Neuronal stem cell (in vitro differentiated cells): Measurements from ENCODE around the gene PHACTR4.

Experiments
- DNase-seq: peaks from one replicate; pipeline ENCODE4 v3.0.0-alpha.2; 2013; ENCODE audit warnings: low spot score
- H2AFZ ChIP-seq: one replicate; pipeline ENCODE4 v1.6.1; 2013; ENCODE audit warnings: mild to moderate bottlenecking, low read length, inconsistent platforms
- H2AK5ac ChIP-seq: 2 replicates; pipeline ENCODE4 v1.6.1; 2013; ENCODE audit warnings: low read depth, mild to moderate bottlenecking, inconsistent platforms, low read length, moderate library complexity, mixed read lengths
- H2BK120ac ChIP-seq: 2 replicates; pipeline ENCODE4 v1.6.1; 2013; ENCODE audit warnings: low read depth, mild to moderate bottlenecking, inconsistent platforms, low read length, moderate library complexity, mixed read lengths
- H2BK12ac ChIP-seq: one replicate; pipeline ENCODE4 v1.6.1; 2013; ENCODE audit warnings: low read length, inconsistent platforms
- H2BK15ac ChIP-seq: 2 replicates; pipeline ENCODE4 v1.6.1; 2013; ENCODE audit warnings: mild to moderate bottlenecking, low read length, inconsistent platforms, mixed read lengths
- H2BK5ac ChIP-seq: one replicate; pipeline ENCODE4 v1.6.1; 2013; ENCODE audit warnings: inconsistent platforms, mild to moderate bottlenecking, low read length, moderate library complexity
- H3K14ac ChIP-seq: one replicate; pipeline ENCODE4 v1.6.1; 2013; ENCODE audit warnings: low read length, inconsistent platforms
- H3K18ac ChIP-seq: 2 replicates; pipeline ENCODE4 v1.6.1; 2013; ENCODE audit warnings: low read length, inconsistent platforms
- H3K23ac ChIP-seq: 2 replicates; pipeline ENCODE4 v1.6.1; 2013; ENCODE audit warnings: low read depth, mild to moderate bottlenecking, mixed read lengths, low read length, inconsistent platforms; ENCODE audit not compliant: poor library complexity
- H3K27ac ChIP-seq: replicated peaks from 3 replicates; pipeline ENCODE4 v1.5.1; 2013; ENCODE audit warnings: low read length, inconsistent platforms
- H3K27me3 ChIP-seq, 3 experiments: 2 replicates each; pipeline ENCODE4 v1.6.1; 2013; ENCODE audit warnings: low read length in 3 of 3, mild to moderate bottlenecking in 2 of 3, inconsistent platforms in 1 of 3, low read depth in 1 of 3, mixed read lengths in 1 of 3, moderate library complexity in 1 of 3; ENCODE audit not compliant: control insufficient read depth in 3 of 3, insufficient read depth in 3 of 3
- H3K36me3 ChIP-seq, 2 donors: replicated peaks in 1 of 2; 2 replicates each; pipeline ENCODE4 v1.6.1; 2013; ENCODE audit warnings: low read length in 2 of 2; ENCODE audit not compliant: control insufficient read depth in 2 of 2, insufficient read depth in 2 of 2
- H3K4ac ChIP-seq: 2 replicates; pipeline ENCODE4 v1.6.1; 2013; ENCODE audit warnings: inconsistent platforms, mild to moderate bottlenecking, low read length, moderate library complexity
- H3K4me1 ChIP-seq, 2 donors: 1 replicate in 1 of 2; 2 replicates in 1 of 2; pipeline ENCODE4 v1.6.1; 2013; ENCODE audit warnings: low read length in 2 of 2, low read depth in 1 of 2; ENCODE audit not compliant: control insufficient read depth in 2 of 2, insufficient read depth in 1 of 2
- H3K4me2 ChIP-seq: one replicate; pipeline ENCODE4 v1.6.1; 2013; ENCODE audit warnings: mild to moderate bottlenecking, low read length, inconsistent platforms; ENCODE audit not compliant: insufficient read depth, poor library complexity, severe bottlenecking
- H3K4me3 ChIP-seq, 2 donors: 2 replicates each; pipeline ENCODE4 v1.5.1; 2013; ENCODE audit warnings: low read length in 2 of 2, mild to moderate bottlenecking in 2 of 2, inconsistent platforms in 1 of 2, moderate library complexity in 1 of 2
- H3K79me1 ChIP-seq: one replicate; pipeline ENCODE4 v1.6.1; 2013; ENCODE audit warnings: low read depth, mild to moderate bottlenecking, inconsistent platforms, low read length, moderate library complexity
- H3K9ac ChIP-seq: one replicate; pipeline ENCODE4 v1.6.1; 2013; ENCODE audit warnings: mild to moderate bottlenecking, low read depth, low read length, inconsistent platforms; ENCODE audit not compliant: poor library complexity
- H3K9me3 ChIP-seq, 2 donors: replicated peaks in 1 of 2; 2 replicates each; pipeline versions ENCODE3 to v1.6.1; 2013; ENCODE audit warnings: low read length in 2 of 2, mild to moderate bottlenecking in 2 of 2, inconsistent platforms in 1 of 2, low read depth in 1 of 2, mixed read lengths in 1 of 2, moderate library complexity in 1 of 2; ENCODE audit not compliant: control insufficient read depth in 2 of 2, insufficient read depth in 1 of 2
- H4K8ac ChIP-seq: one replicate; pipeline ENCODE4 v1.6.1; 2013; ENCODE audit warnings: low read depth, mild to moderate bottlenecking, inconsistent platforms, low read length, moderate library complexity
- H4K91ac ChIP-seq: one replicate; pipeline ENCODE4 v1.6.1; 2013; ENCODE audit warnings: low read length, low read depth, mild to moderate bottlenecking, inconsistent platforms; ENCODE audit not compliant: poor library complexity
- WGBS, 2 donors: extraction: QIAGEN DNeasy Blood & Tissue Kit; methylation state at CpG; one replicate each; pipeline ENCODE4 v1.1.7; 2013; ENCODE audit warnings: missing lambda C conversion rate in 2 of 2, mixed read lengths in 1 of 2; ENCODE audit not compliant: insufficient read length in 2 of 2, insufficient replicate concordance in 1 of 2; ENCODE audit errors: extremely low coverage in 2 of 2; 5-methylcytosine and 5-hydroxymethylcytosine counted together

The PHACTR4 gene

DNA sequence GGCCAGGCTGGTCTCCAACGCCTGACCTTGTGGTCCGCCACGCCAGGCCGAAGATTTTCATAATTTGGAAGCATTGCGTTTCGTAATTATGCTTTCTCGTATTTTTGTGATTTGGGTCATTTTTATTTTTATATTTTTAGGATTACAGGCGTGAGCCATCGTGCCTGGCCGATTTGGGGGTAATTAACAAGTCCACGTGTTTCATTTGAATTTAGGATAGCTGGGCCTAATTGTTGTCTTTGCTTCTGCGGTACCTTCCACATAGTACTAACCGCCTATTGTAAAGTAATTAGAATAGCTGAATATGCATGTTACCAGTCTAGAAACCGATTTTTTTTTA lies 137.3 kb downstream of the PHACTR4 start:
- H3K4ac ChIP-seq: no peak overlapping the region
- H4K8ac ChIP-seq: no peak overlapping the region
- no peaks in the 10 kb centered on the region for H3K27me3 ChIP-seq
- H2BK12ac ChIP-seq: no peak overlapping the region
- peaks cover 9 to 19% of the 10 kb centered on the region in 2 donors for H3K4me1 ChIP-seq
- peak overlapping the region; percentile 71 to 91 for H3K4me3 ChIP-seq
- H3K23ac ChIP-seq: no peak overlapping the region
- H3K36me3 ChIP-seq: peaks cover 25 to 51% of the 10 kb centered on the region in 2 donors
- no CpG with 5 or more reads among the region's 14 CpGs for WGBS, 2 donors
- no peak overlapping the region for H2AFZ ChIP-seq
- H2BK5ac ChIP-seq: no peak overlapping the region
- H3K14ac ChIP-seq: no peak overlapping the region
- no peak overlapping the region for H3K18ac ChIP-seq
- peak overlapping the region; percentile 62 for H3K27ac ChIP-seq
- no peak overlapping the region for H3K9ac ChIP-seq
- H3K4me2 ChIP-seq: peak overlapping the region; percentile 76
- no peaks in the 10 kb centered on the region for H3K79me1 ChIP-seq
- H2AK5ac ChIP-seq: no peak overlapping the region
- no peak overlapping the region for H2BK120ac ChIP-seq
- no peak overlapping the region for H4K91ac ChIP-seq
- H2BK15ac ChIP-seq: no peak overlapping the region
- DNase-seq: no peak
- H3K9me3 ChIP-seq: peaks cover 2 to 3% of the 10 kb centered on the region in 2 donors

DNA sequence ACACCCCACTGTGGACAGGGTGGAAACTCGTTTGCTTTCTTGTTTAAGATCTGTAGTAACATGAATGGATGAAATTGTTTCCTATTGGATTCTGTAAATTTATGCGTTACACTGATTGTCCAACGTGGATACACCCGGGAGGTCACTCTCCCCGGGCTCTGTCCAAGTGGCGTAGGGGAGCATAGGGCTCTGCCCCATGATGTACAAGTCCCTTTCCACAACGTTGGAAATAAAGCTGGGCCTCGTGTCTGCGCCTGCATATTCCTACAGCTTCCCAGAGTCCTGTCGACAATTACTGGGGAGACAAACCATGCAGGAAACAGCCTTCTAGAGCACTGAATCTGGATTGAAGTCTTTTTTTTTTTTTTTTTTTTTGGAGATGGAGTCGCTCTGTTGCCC lies 137.7 kb downstream of the PHACTR4 start:
- Histone ChIP-seq H3K9me3 (peaks cover 2 to 3% of the 10 kb centered on the region in 2 donors), H3K9ac (no peak overlapping the region), H2BK5ac (no peak overlapping the region), H3K23ac (no peak overlapping the region), H3K18ac (no peak overlapping the region), H4K91ac (no peak overlapping the region), H2AFZ (no peak overlapping the region), H2BK15ac (no peak overlapping the region), H3K27ac (peak overlapping the region; percentile 62), H3K4me3 (peak overlapping the region; percentile 71 to 91), H3K27me3 (no peaks in the 10 kb centered on the region), H3K4me1 (peaks cover 9 to 19% of the 10 kb centered on the region in 2 donors), H3K4ac (no peak overlapping the region), H3K4me2 (peak overlapping the region; percentile 76), H3K36me3 (peaks cover 28 to 54% of the 10 kb centered on the region in 2 donors), H3K14ac (no peak overlapping the region), H2BK12ac (no peak overlapping the region), H2BK120ac (no peak overlapping the region), H3K79me1 (no peaks in the 10 kb centered on the region), H4K8ac (no peak overlapping the region), H2AK5ac (no peak overlapping the region)
- DNase-seq: no peak
- no CpG with 5 or more reads among the region's 11 CpGs for WGBS, 2 donors

- H2AK5ac ChIP-seq: no peak overlapping the region
- H3K4me2 ChIP-seq: peak overlapping the region; percentile 76
- no peak overlapping the region for H4K91ac ChIP-seq
- H3K9me3 ChIP-seq: peaks cover 2 to 3% of the 10 kb centered on the region in 2 donors
- H4K8ac ChIP-seq: no peak overlapping the region
- peaks cover 28 to 59% of the 10 kb centered on the region in 2 donors for H3K36me3 ChIP-seq
- H2BK12ac ChIP-seq: no peak overlapping the region
- no peak overlapping the region for H3K18ac ChIP-seq
- peak overlapping the region; percentile 27 for H3K9ac ChIP-seq
- WGBS, 2 donors: no CpG with 5 or more reads among the region's 10 CpGs
- no peak for DNase-seq
- H2AFZ ChIP-seq: no peak overlapping the region
- H3K14ac ChIP-seq: no peak overlapping the region
- no peaks in the 10 kb centered on the region for H3K79me1 ChIP-seq
- H3K4ac ChIP-seq: no peak overlapping the region
- peaks cover 9 to 19% of the 10 kb centered on the region in 2 donors for H3K4me1 ChIP-seq
- H2BK15ac ChIP-seq: no peak overlapping the region
- H3K23ac ChIP-seq: no peak overlapping the region
- no peak overlapping the region for H2BK120ac ChIP-seq
- H3K4me3 ChIP-seq: peak overlapping the region; percentile 71 to 91
- H3K27me3 ChIP-seq: no peaks in the 10 kb centered on the region
- peak overlapping the region; percentile 62 for H3K27ac ChIP-seq
- H2BK5ac ChIP-seq: no peak overlapping the region
Measured at GRCh38 chr1:28507646-28508434, 138.3 kb downstream of the PHACTR4 start.

DNA sequence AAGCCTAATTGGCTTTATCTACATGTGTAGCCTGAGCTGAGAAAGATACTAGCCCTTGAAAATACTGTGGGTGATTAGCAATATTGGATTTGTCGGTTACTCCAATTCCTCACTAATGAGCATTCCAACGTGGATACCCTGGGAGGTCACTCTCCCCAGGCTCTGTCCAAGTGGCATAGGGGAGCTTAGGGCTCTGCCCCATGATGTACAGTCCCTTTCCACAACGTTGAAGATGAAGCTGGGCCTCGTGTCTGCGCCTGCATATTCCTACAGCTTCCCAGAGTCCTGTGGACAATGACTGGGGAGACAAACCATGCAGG lies 138.9 kb downstream of the PHACTR4 start:
- Histone ChIP-seq H3K4me2 (peak overlapping the region; percentile 2), H2BK15ac (no peak overlapping the region), H3K18ac (no peak overlapping the region), H2BK12ac (no peak overlapping the region), H2BK120ac (no peak overlapping the region), H3K27ac (peak overlapping the region; percentile 62), H3K4me3 (peak overlapping the region; percentile 41 to 71), H4K91ac (no peak overlapping the region), H3K9me3 (peaks cover 2 to 3% of the 10 kb centered on the region in 2 donors), H3K9ac (no peak overlapping the region), H4K8ac (no peak overlapping the region), H2BK5ac (no peak overlapping the region), H3K4me1 (peaks cover 9 to 19% of the 10 kb centered on the region in 2 donors), H3K36me3 (peaks cover 28 to 65% of the 10 kb centered on the region in 2 donors), H3K27me3 (no peaks in the 10 kb centered on the region), H3K79me1 (no peaks in the 10 kb centered on the region), H3K23ac (no peak overlapping the region), H3K4ac (no peak overlapping the region), H2AFZ (no peak overlapping the region), H2AK5ac (no peak overlapping the region), H3K14ac (no peak overlapping the region)
- no peak for DNase-seq
- WGBS, 2 donors: no CpG with 5 or more reads among the region's 5 CpGs
